ENCODE measurements around the gene LSS. TPM values are rescaled to one million over a fixed set of nuclear protein-coding genes. Genes with fewer than 3 reads are reported as not detected.
"Not testable (repeated sequence)": the region's sequence is repeated elsewhere in the genome, so short reads cannot be mapped to it uniquely, and the experiment has no call there.

LSS gene
- polyA plus RNA-seq, 3 donors, result 30.3 to 41.8 (median 34.3) TPM

GRCh38 chr21:46210378-46211136 lies 18.0 kb downstream of the LSS start:
- no peak for DNase-seq (ENCODE audit: extremely low read depth in 1 of 11, low read depth in 9 of 11, low spot score in 4 of 11)

- no peak for DNase-seq (ENCODE audit: extremely low read depth in 1 of 11, low read depth in 9 of 11, low spot score in 4 of 11)
These were observed 19.5 kb downstream of the LSS start for GRCh38 chr21:46208761-46209721.

GRCh38 chr21:46207920-46208591 lies 20.5 kb downstream of the LSS start:
- DNase-seq (ENCODE audit: extremely low read depth in 1 of 11, low read depth in 9 of 11, low spot score in 4 of 11), result no peak

GRCh38 chr21:46207006-46207919 lies 21.3 kb downstream of the LSS start:
- DNase-seq (ENCODE audit: extremely low read depth in 1 of 11, low read depth in 9 of 11, low spot score in 4 of 11), result no peak

GRCh38 chr21:46206163-46207005 lies 22.2 kb downstream of the LSS start:
- DNase-seq (ENCODE audit: extremely low read depth in 1 of 11, low read depth in 9 of 11, low spot score in 4 of 11), result no peak

GRCh38 chr21:46205766-46206162 lies 22.8 kb downstream of the LSS start:
- DNase-seq (ENCODE audit: extremely low read depth in 1 of 11, low read depth in 9 of 11, low spot score in 4 of 11), result no peak

- DNase-seq (ENCODE audit: extremely low read depth in 1 of 11, low read depth in 9 of 11, low spot score in 4 of 11), result no peak
These were observed 23.4 kb downstream of the LSS start for GRCh38 chr21:46205166-46205565.

- no peak for DNase-seq (ENCODE audit: extremely low read depth in 1 of 11, low read depth in 9 of 11, low spot score in 4 of 11)
These were observed 25.4 kb downstream of the LSS start for GRCh38 chr21:46203203-46203600.

GRCh38 chr21:46202592-46203202 lies 25.9 kb downstream of the LSS start:
- DNase-seq (ENCODE audit: extremely low read depth in 1 of 11, low read depth in 9 of 11, low spot score in 4 of 11), result no peak

GRCh38 chr21:46200877-46201803 lies 27.4 kb downstream of the LSS start:
- DNase-seq (ENCODE audit: extremely low read depth in 1 of 11, low read depth in 9 of 11, low spot score in 4 of 11), result not testable (repeated sequence)

GRCh38 chr21:46199436-46200373 lies 28.9 kb downstream of the LSS start:
- DNase-seq (ENCODE audit: extremely low read depth in 1 of 11, low read depth in 9 of 11, low spot score in 4 of 11), result no peak

GRCh38 chr21:46196733-46197132 lies 31.8 kb downstream of the LSS start:
- DNase-seq (ENCODE audit: extremely low read depth in 1 of 11, low read depth in 9 of 11, low spot score in 4 of 11), result no peak

GRCh38 chr21:46195595-46196195 lies 32.9 kb downstream of the LSS start:
- no peak for DNase-seq (ENCODE audit: extremely low read depth in 1 of 11, low read depth in 9 of 11, low spot score in 4 of 11)

GRCh38 chr21:46194374-46195334 lies 33.9 kb downstream of the LSS start:
- DNase-seq (ENCODE audit: extremely low read depth in 1 of 11, low read depth in 9 of 11, low spot score in 4 of 11), result no peak
